Measurements from ENCODE around the gene BAIAP2. TPM values are rescaled to one million over a fixed set of nuclear protein-coding genes. Genes with fewer than 3 reads are reported as not detected.

Gene BAIAP2
- total and polyA plus RNA-seq, 10 donors = 2.8 to 33.2 (median 17.8) TPM

DNA sequence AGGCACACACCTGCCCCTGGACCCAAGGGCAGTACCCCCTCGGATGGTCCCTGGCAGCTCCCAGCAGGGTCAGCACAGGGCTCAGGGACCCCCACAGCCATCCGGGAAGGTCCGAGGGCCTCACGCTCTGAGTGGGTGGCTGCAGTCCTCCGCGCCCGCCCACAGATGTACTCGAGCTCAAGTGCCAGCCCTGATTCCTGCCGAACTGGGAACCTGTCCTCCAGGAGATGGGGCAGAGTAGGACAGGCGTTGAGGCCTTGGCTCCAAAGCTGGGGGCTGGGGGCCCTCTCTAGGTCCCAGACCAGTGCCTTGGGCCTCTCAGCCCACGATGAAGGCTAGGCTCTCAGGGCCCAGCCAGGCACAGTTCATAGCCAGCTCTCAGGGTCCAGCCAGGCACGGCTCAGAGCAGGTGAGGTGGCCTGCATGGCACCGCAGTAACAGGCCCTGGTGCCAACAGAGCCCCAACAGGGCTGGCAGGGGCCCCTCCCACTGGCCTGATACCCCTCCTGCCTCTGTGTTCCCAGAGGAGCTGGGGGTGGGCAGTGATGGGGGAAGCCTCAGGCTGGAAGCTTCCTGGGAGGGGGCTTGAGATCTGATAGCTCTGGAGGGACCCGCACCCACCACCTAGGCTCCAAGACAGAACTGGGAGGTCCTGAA is 94.9 kb downstream of the BAIAP2 start:
- intact Hi-C loops (cut with DNase I; ENCODE audit: low total_unique reads) = no loop called here
- Histone ChIP-seq H3K9me3 (no peaks in the 10 kb centered on the region), H3K36me3 (peaks cover 0 to 65% (median 0%) of the 10 kb centered on the region in 6 donors), H3K4me3 (no peak overlapping the region), H3K27me3 (replicated peaks in 1 of 7) (no peaks in the 10 kb centered on the region), H3K4me1 (peaks cover 0 to 22% (median 8%) of the 10 kb centered on the region in 6 donors), H3K27ac (no peak overlapping the region)
- 80 to 91% (median 85%) methylated on average over 2 to 14 of the region's 14 CpGs for WGBS, 5 donors
- DNase-seq = no peak
- TF ChIP-seq POLR2A (IDR thresholded peaks at IDR 0.05) = no peak
- TF ChIP-seq, protein P1, sequence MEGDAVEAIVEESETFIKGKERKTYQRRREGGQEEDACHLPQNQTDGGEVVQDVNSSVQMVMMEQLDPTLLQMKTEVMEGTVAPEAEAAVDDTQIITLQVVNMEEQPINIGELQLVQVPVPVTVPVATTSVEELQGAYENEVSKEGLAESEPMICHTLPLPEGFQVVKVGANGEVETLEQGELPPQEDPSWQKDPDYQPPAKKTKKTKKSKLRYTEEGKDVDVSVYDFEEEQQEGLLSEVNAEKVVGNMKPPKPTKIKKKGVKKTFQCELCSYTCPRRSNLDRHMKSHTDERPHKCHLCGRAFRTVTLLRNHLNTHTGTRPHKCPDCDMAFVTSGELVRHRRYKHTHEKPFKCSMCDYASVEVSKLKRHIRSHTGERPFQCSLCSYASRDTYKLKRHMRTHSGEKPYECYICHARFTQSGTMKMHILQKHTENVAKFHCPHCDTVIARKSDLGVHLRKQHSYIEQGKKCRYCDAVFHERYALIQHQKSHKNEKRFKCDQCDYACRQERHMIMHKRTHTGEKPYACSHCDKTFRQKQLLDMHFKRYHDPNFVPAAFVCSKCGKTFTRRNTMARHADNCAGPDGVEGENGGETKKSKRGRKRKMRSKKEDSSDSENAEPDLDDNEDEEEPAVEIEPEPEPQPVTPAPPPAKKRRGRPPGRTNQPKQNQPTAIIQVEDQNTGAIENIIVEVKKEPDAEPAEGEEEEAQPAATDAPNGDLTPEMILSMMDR (IDR thresholded peaks at IDR 0.05 in 8 of 11, conservative IDR thresholded peaks at IDR 0.05 in 3 of 11) = no peak
- TF ChIP-seq POLR2AphosphoS5 (IDR thresholded peaks at IDR 0.05) = no peak

DNA sequence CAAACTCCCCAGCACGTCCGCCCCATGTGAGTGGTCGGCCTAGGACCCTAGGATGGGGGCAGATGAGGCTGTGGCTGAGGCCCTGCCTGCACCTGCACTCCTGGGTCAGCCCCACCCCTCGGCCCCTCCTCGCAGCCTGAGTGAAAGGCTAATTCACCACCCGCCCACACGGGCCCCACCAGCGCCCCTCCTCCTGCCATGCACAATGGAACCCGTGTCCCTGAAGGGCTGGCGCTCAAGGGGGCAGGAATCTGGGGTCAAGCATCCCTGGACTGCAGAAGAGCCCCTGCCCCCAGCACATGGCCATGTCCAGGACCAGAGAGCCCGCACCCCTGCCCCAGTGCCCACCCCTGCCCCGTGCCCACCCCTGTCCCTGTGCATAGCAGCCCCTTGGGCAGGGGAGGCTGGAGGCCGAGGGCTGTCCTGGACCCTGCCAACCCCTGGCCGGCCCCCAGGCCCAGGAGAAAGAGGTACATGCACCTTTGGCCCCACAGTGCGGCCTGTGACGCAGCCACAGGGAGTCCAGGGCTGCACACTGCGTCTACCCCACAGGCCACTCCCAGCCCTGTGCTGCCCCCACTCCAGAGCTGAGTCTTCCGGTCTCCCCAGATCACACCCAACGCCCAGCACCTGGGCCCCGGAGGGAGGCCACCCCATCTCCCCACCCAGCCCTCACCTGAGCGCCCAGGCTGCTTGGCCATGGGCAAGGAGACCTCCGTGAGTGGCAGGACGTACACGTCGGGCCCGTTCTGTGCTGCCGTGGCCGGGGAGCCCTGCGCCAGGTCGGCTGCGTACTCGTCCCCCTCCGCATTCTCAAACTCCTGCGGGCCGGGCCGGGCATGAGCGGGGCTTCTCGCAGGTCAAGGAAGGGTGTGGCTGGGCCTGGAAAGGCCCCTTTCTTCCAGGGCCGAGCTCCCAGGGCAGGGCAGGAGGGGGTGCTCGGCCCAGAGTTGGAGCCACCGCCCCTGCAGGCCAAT is 95.7 kb downstream of the BAIAP2 start:
- H3K9me3 ChIP-seq = no peaks in the 10 kb centered on the region
- DNase-seq = no peak
- intact Hi-C loops (cut with DNase I; ENCODE audit: low total_unique reads) = no loop called here
- TF ChIP-seq POLR2AphosphoS5 (IDR thresholded peaks at IDR 0.05) (no peak), POLR2A (IDR thresholded peaks at IDR 0.05) (no peak)
- TF ChIP-seq, protein P1 (IDR thresholded peaks at IDR 0.05 in 8 of 11, conservative IDR thresholded peaks at IDR 0.05 in 3 of 11) = no peak
- no peaks in the 10 kb centered on the region for H3K27me3 ChIP-seq (replicated peaks in 1 of 7)
- no peak overlapping the region for H3K4me3 ChIP-seq
- H3K4me1 ChIP-seq = peaks cover 0 to 22% (median 8%) of the 10 kb centered on the region in 6 donors
- peaks cover 0 to 57% (median 0%) of the 10 kb centered on the region in 6 donors for H3K36me3 ChIP-seq
- WGBS, 5 donors = 85 to 92% (median 89%) methylated on average over 15 to 41 of the region's 41 CpGs
- H3K27ac ChIP-seq = no peak overlapping the region

DNA sequence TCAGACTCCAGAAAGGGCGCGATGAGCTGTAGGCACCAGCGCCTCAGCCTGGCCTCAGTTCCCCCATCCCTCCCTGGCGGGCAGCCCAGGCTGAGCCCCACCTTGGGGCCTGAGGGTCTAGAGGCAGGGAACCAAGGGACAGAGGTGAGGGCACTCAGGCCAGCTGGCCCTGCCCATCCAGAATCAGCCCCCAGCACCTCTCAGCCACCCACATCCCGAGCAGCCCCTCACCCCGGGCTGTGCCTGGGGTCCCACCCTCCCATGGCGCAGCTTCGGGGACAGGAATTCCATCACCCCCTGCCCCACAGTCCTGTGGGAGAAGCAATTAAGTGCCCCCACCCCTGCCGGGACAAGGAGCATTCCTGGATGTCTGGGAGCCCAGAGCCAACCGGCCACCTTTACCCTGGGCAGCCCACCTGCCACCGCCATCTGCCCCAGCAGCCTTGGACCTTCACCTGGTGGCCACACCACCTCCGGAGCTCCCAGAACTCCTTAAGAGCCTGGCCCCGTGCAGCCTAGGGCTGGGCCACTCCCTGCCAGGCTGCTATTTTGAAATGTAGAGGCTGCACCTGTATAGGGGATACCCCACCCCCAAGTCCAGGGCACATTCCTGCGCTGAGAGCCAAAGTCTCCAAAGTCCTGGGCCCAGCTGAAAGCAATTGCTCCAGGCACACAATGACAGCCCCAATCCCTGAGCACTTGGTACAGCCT is 96.7 kb downstream of the BAIAP2 start:
- TF ChIP-seq POLR2A (IDR thresholded peaks at IDR 0.05) (no peak), POLR2AphosphoS5 (IDR thresholded peaks at IDR 0.05) (no peak)
- TF ChIP-seq, protein P1 (IDR thresholded peaks at IDR 0.05 in 8 of 11, conservative IDR thresholded peaks at IDR 0.05 in 3 of 11) = no peak
- intact Hi-C loops (cut with DNase I; ENCODE audit: low total_unique reads) = no loop called here
- 89 to 95% (median 93%) methylated on average over 8 to 14 of the region's 14 CpGs for WGBS, 5 donors

More for the DNA sequence above, 96.7 kb downstream of the BAIAP2 start:
- no peak for DNase-seq
- Histone ChIP-seq H3K36me3 (peaks cover 0 to 47% (median 0%) of the 10 kb centered on the region in 6 donors), H3K4me1 (peaks cover 0 to 28% (median 8%) of the 10 kb centered on the region in 6 donors), H3K27ac (no peak overlapping the region), H3K9me3 (no peaks in the 10 kb centered on the region), H3K4me3 (no peak overlapping the region), H3K27me3 (replicated peaks in 1 of 7) (no peaks in the 10 kb centered on the region)
